Astrocyte (in vitro differentiated cells and primary cell): ENCODE measurements around the gene ZFPM1. TPM values are rescaled to one million over a fixed set of nuclear protein-coding genes. Genes with fewer than 3 reads are reported as not detected.

Experiments used
- DNase-seq: peaks from one replicate; pipeline ENCODE4 v3.0.0-alpha.2; 2010; ENCODE audit warnings: low read depth
- FAIRE-seq: peaks from 2 replicates; lab custom pipeline; 2011; peaks lifted over from hg19 to GRCh38; lab: Jason Lieb, UNC
- H2AFZ ChIP-seq: 2 replicates; pipeline ENCODE4 v1.6.0; 2012; ENCODE audit warnings: low read depth, low read length, inconsistent platforms
- H3K27ac ChIP-seq: 2 replicates; pipeline ENCODE4 v1.5.1; 2011; ENCODE audit warnings: low read depth, low read length, inconsistent platforms
- H3K27me3 ChIP-seq: 2 replicates; pipeline ENCODE4 v1.6.0; 2011; ENCODE audit warnings: low read length, inconsistent platforms; ENCODE audit not compliant: insufficient read depth
- H3K36me3 ChIP-seq: 2 replicates; pipeline ENCODE4 v1.5.1; 2011; ENCODE audit warnings: low read length, inconsistent platforms; ENCODE audit not compliant: insufficient read depth
- H3K4me1 ChIP-seq: 2 replicates; pipeline ENCODE4 v1.5.1; 2011; ENCODE audit warnings: low read length, inconsistent platforms; ENCODE audit not compliant: insufficient read depth
- H3K4me2 ChIP-seq: 2 replicates; pipeline ENCODE4 v1.6.0; 2012; ENCODE audit warnings: low read length, inconsistent platforms
- H3K4me3 ChIP-seq: 2 replicates; pipeline ENCODE4 v1.5.1; 2011; ENCODE audit warnings: low read depth, mild to moderate bottlenecking, low read length, inconsistent platforms; ENCODE audit not compliant: insufficient read depth
- H3K79me2 ChIP-seq: 2 replicates; pipeline ENCODE4 v1.6.0; 2012; ENCODE audit warnings: mild to moderate bottlenecking, low read length, inconsistent platforms; ENCODE audit not compliant: insufficient read depth
- H3K9ac ChIP-seq: 2 replicates; pipeline ENCODE4 v1.6.0; 2012; ENCODE audit warnings: mild to moderate bottlenecking, low read length, inconsistent platforms
- H3K9me3 ChIP-seq: 2 replicates; pipeline ENCODE4 v1.5.1; 2012; ENCODE audit warnings: low read depth, mild to moderate bottlenecking, low read length, inconsistent platforms; ENCODE audit not compliant: insufficient read depth
- H4K20me1 ChIP-seq: 2 replicates; pipeline ENCODE4 v1.6.0; 2012; ENCODE audit warnings: low read length, inconsistent platforms; ENCODE audit not compliant: insufficient read depth
- H3K27ac Mint-ChIP-seq: one replicate; pipeline ENCODE4 v1.8.0; 2021; ENCODE audit warnings: mild to moderate bottlenecking, mixed read lengths; ENCODE audit not compliant: unreplicated experiment
- H3K27me3 Mint-ChIP-seq: one replicate; pipeline ENCODE4 v1.8.0; 2021; ENCODE audit warnings: low read depth, mixed read lengths; ENCODE audit not compliant: unreplicated experiment
- H3K36me3 Mint-ChIP-seq: one replicate; pipeline ENCODE4 v1.8.0; 2021; ENCODE audit warnings: low read depth, mixed read lengths; ENCODE audit not compliant: unreplicated experiment
- H3K4me1 Mint-ChIP-seq: one replicate; pipeline ENCODE4 v1.8.0; 2021; ENCODE audit warnings: low read depth, mixed read lengths; ENCODE audit not compliant: unreplicated experiment
- H3K4me3 Mint-ChIP-seq: one replicate; pipeline ENCODE4 v1.8.0; 2021; ENCODE audit warnings: mild to moderate bottlenecking, moderate library complexity, mixed read lengths; ENCODE audit not compliant: unreplicated experiment
- H3K9me3 Mint-ChIP-seq: one replicate; pipeline ENCODE4 v1.8.0; 2021; ENCODE audit warnings: mild to moderate bottlenecking, mixed read lengths; ENCODE audit not compliant: unreplicated experiment
- EZH2 ChIP-seq: IDR thresholded peaks from 2 replicates; pipeline ENCODE4 v1.6.1; 2012; ENCODE audit warnings: mild to moderate bottlenecking, low read length, inconsistent platforms; ENCODE audit not compliant: insufficient read depth
- total RNA-seq: library from RNA; stranded (reverse); gene quantifications from 2 replicates; pipeline ENCODE4 v1.2.1, GENCODE V29; 2021
- TF ChIP-seq, protein P1 (sequence below): IDR thresholded peaks from 2 replicates; pipeline ENCODE4 v1.5.1; 2011; ENCODE audit warnings: low read depth, mild to moderate bottlenecking, inconsistent platforms, low read length, moderate library complexity; ENCODE audit not compliant: insufficient read depth

The ZFPM1 gene
- total RNA-seq, 1 donor from 2014 or later = 8.6 TPM

DNA sequence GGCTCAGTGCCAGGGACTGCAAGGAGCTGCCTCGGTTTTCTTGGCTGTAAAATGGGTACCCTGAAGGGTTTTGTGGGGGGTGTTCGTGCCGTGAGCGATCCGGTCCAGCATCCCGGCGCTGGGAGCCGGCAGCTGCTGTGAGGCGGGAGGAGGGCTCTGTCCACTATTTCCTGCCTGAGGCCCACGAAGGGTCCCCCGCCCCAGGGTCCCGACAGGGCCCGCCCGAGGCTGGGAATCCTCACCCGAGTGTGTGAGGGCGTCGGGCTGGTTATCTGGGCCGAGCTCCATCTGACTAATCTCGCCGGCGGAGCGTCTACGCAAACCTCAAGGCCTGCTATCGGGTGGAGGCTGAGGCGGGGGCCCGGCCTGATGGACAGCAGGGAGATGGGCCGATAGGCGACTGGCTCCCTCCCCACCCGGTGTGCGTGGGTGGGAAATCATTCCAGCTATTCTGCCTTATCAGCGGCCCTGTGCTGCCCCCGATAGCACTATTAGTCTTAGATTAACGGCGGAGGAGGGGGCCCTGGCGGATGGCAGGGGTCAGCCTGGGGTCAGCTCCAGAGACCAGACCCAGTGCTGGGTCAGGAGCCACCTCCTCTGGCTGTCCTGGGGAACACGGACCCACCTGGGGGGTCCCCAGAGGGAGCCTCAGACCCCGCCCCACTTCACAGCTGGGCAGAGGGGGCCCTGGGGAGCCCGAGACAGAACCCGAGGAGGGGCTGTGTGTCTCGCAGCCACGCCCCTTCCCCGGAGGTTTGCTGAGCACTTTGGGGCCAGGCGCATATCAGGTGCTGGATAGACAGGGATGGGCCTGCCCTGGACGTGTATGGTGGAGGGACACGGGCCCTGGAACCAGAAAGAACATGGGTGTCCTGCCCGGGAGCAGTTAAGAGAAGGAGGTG, 44.7 kb downstream of the ZFPM1 start:
- Histone ChIP-seq H3K4me2 (no peak overlapping the region), H3K27me3 (no peaks in the 10 kb centered on the region), H3K9me3 (no peaks in the 10 kb centered on the region), H3K36me3 (no peaks in the 10 kb centered on the region), H3K4me1 (no peaks in the 10 kb centered on the region), H2AFZ (no peak overlapping the region), H3K27ac (no peak overlapping the region), H3K4me3 (no peak overlapping the region), H4K20me1 (no peaks in the 10 kb centered on the region), H3K79me2 (no peaks in the 10 kb centered on the region), H3K9ac (no peak overlapping the region)
- no peak overlapping the region for H3K27ac Mint-ChIP-seq
- no peaks in the 10 kb centered on the region for H3K9me3 Mint-ChIP-seq
- TF ChIP-seq, protein P1, sequence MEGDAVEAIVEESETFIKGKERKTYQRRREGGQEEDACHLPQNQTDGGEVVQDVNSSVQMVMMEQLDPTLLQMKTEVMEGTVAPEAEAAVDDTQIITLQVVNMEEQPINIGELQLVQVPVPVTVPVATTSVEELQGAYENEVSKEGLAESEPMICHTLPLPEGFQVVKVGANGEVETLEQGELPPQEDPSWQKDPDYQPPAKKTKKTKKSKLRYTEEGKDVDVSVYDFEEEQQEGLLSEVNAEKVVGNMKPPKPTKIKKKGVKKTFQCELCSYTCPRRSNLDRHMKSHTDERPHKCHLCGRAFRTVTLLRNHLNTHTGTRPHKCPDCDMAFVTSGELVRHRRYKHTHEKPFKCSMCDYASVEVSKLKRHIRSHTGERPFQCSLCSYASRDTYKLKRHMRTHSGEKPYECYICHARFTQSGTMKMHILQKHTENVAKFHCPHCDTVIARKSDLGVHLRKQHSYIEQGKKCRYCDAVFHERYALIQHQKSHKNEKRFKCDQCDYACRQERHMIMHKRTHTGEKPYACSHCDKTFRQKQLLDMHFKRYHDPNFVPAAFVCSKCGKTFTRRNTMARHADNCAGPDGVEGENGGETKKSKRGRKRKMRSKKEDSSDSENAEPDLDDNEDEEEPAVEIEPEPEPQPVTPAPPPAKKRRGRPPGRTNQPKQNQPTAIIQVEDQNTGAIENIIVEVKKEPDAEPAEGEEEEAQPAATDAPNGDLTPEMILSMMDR = no peak
- TF ChIP-seq EZH2 = no peak
- DNase-seq (peak; percentile 74), FAIRE-seq (no peak)
- H3K4me3 Mint-ChIP-seq = no peak overlapping the region
- H3K4me1 Mint-ChIP-seq = no peaks in the 10 kb centered on the region
- H3K27me3 Mint-ChIP-seq = peaks cover 3% of the 10 kb centered on the region
- H3K36me3 Mint-ChIP-seq = no peaks in the 10 kb centered on the region

- H3K9me3 ChIP-seq = no peaks in the 10 kb centered on the region
- Mint-ChIP-seq H3K9me3 (no peaks in the 10 kb centered on the region), H3K4me3 (no peak overlapping the region), H3K27ac (peak overlapping the region; percentile 26), H3K27me3 (peaks cover 3% of the 10 kb centered on the region), H3K36me3 (peaks cover 2% of the 10 kb centered on the region), H3K4me1 (no peaks in the 10 kb centered on the region)
- H3K79me2 ChIP-seq = no peaks in the 10 kb centered on the region
- H3K9ac ChIP-seq = no peak overlapping the region
- H3K27ac ChIP-seq = no peak overlapping the region
- no peak for DNase-seq
- no peak for FAIRE-seq
- H4K20me1 ChIP-seq = no peaks in the 10 kb centered on the region
- TF ChIP-seq, protein P1 = no peak
- TF ChIP-seq EZH2 = no peak
- H3K4me1 ChIP-seq = no peaks in the 10 kb centered on the region
- no peak overlapping the region for H3K4me3 ChIP-seq
- no peaks in the 10 kb centered on the region for H3K36me3 ChIP-seq
- no peak overlapping the region for H2AFZ ChIP-seq
- no peaks in the 10 kb centered on the region for H3K27me3 ChIP-seq
- no peak overlapping the region for H3K4me2 ChIP-seq
Observed at GRCh38 chr16:88498576-88499208, 45.6 kb downstream of the ZFPM1 start.
